Mesendoderm (in vitro differentiated cells): ENCODE measurements around the gene LZTFL1.

Experiments
- DNase-seq: peaks from one replicate; pipeline ENCODE4 v3.0.0; 2013
- H2AK5ac ChIP-seq: 2 replicates; pipeline ENCODE4 v1.6.1; 2013; ENCODE audit warnings: low read length, inconsistent platforms
- H2BK120ac ChIP-seq: 2 replicates; pipeline ENCODE4 v1.6.1; 2013; ENCODE audit warnings: low read depth, mild to moderate bottlenecking, low read length, moderate library complexity, mixed read lengths
- H2BK15ac ChIP-seq: replicated peaks from 2 replicates; pipeline ENCODE4 v1.6.1; 2013; ENCODE audit warnings: low read depth, mild to moderate bottlenecking, moderate library complexity
- H2BK5ac ChIP-seq: 2 replicates; pipeline ENCODE4 v1.6.1; 2013; ENCODE audit warnings: low read length, inconsistent platforms
- H3K18ac ChIP-seq: 2 replicates; pipeline ENCODE4 v1.6.1; 2013; ENCODE audit warnings: mild to moderate bottlenecking, low read length, mixed read lengths
- H3K23ac ChIP-seq: one replicate; pipeline ENCODE4 v1.6.1; 2013; ENCODE audit warnings: low read length
- H3K27ac ChIP-seq: 2 replicates; pipeline ENCODE4 v1.5.1; 2013; ENCODE audit warnings: low read depth, mild to moderate bottlenecking, inconsistent platforms, low read length, moderate library complexity
- H3K27me3 ChIP-seq: 2 replicates; pipeline ENCODE4 v1.6.1; 2013; ENCODE audit warnings: low read length, control low read depth, mild to moderate bottlenecking, inconsistent platforms; ENCODE audit not compliant: insufficient read depth, poor library complexity
- H3K36me3 ChIP-seq: 2 replicates; pipeline ENCODE4 v1.6.1; 2013; ENCODE audit warnings: low read length, inconsistent platforms; ENCODE audit not compliant: control insufficient read depth, insufficient read depth
- H3K4ac ChIP-seq: one replicate; pipeline ENCODE4 v1.6.1; 2013; ENCODE audit warnings: low read depth, mild to moderate bottlenecking, low read length, moderate library complexity
- H3K4me1 ChIP-seq: 2 replicates; pipeline ENCODE4 v1.6.1; 2013; ENCODE audit warnings: low read depth, low read length, inconsistent platforms; ENCODE audit not compliant: control insufficient read depth
- H3K4me2 ChIP-seq: 2 replicates; pipeline ENCODE4 v1.6.1; 2013; ENCODE audit warnings: low read length
- H3K4me3 ChIP-seq: 2 replicates; pipeline ENCODE4 v1.5.1; 2013; ENCODE audit warnings: mild to moderate bottlenecking, low read length
- H3K56ac ChIP-seq: one replicate; pipeline ENCODE4 v1.6.1; 2013; ENCODE audit warnings: low read length
- H3K79me1 ChIP-seq: 2 replicates; pipeline ENCODE4 v1.6.1; 2013; ENCODE audit warnings: low read length, inconsistent platforms
- H3K79me2 ChIP-seq: 2 replicates; pipeline ENCODE4 v1.6.1; 2013; ENCODE audit warnings: mild to moderate bottlenecking, low read length; ENCODE audit not compliant: control insufficient read depth, insufficient read depth
- H3K9ac ChIP-seq: 2 replicates; pipeline ENCODE4 v1.6.1; 2013; ENCODE audit warnings: low read length, inconsistent platforms
- H4K5ac ChIP-seq: one replicate; pipeline ENCODE4 v1.6.1; 2013; ENCODE audit warnings: low read length
- H4K8ac ChIP-seq: one replicate; pipeline ENCODE4 v1.6.1; 2013; ENCODE audit warnings: low read depth, mild to moderate bottlenecking, control low read depth, low read length, moderate library complexity
- WGBS: extraction: QIAGEN DNeasy Blood & Tissue Kit; methylation state at CpG from one replicate; pipeline ENCODE4 v1.1.7; 2013; ENCODE audit warnings: low lambda C conversion rate, missing lambda C conversion rate; ENCODE audit not compliant: insufficient coverage; ENCODE audit errors: extremely low coverage; 5-methylcytosine and 5-hydroxymethylcytosine counted together

LZTFL1 gene

DNA sequence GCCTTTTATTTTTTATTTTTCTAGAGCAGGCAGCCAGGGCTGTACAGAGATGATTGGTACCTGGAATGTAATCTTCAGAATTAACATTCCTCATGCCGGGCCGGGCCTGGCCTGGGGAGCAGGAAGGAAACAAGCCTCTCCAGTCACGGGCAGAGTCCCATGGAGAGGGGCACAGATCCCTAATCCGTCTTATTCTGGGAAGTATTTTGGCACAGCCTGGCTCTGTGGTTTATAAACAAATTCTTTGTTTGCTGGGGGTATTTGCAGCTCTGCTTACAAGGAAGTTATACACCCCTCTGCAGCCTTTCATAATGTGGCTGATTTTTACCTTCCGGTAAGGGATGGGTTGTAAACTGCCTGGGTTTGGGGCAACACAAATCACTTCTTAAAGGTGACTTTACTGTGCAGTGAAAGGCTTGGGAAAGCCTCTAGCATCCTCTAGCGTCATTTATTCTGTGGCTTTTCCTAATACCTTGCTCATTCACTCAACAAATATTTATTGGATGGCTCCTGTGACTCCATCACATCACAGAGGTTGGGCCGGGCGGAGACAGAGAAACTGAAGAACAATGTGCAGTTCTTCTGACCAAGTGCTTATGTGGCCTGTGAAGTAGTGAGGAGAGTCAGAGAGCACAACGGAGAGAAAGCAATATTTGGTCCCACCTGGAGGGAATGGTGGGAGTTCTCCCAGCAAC, 48.3 kb downstream of the LZTFL1 start:
- no peak overlapping the region for H3K9ac ChIP-seq
- H2AK5ac ChIP-seq = no peak overlapping the region
- no peak overlapping the region for H3K4me2 ChIP-seq
- no CpG with 5 or more reads among the region's 9 CpGs for WGBS
- no peak overlapping the region for H2BK15ac ChIP-seq
- peaks cover 18% of the 10 kb centered on the region for H3K27me3 ChIP-seq
- no peak overlapping the region for H2BK5ac ChIP-seq
- no peak overlapping the region for H3K27ac ChIP-seq
- no peak overlapping the region for H3K56ac ChIP-seq
- H3K4ac ChIP-seq = no peak overlapping the region
- no peak for DNase-seq
- no peak overlapping the region for H3K4me3 ChIP-seq
- no peak overlapping the region for H3K23ac ChIP-seq
- H3K18ac ChIP-seq = no peak overlapping the region
- H2BK120ac ChIP-seq = no peak overlapping the region
- H3K79me1 ChIP-seq = no peaks in the 10 kb centered on the region
- no peak overlapping the region for H4K5ac ChIP-seq
- no peaks in the 10 kb centered on the region for H3K36me3 ChIP-seq
- no peaks in the 10 kb centered on the region for H3K79me2 ChIP-seq
- no peaks in the 10 kb centered on the region for H3K4me1 ChIP-seq
- no peak overlapping the region for H4K8ac ChIP-seq

DNA sequence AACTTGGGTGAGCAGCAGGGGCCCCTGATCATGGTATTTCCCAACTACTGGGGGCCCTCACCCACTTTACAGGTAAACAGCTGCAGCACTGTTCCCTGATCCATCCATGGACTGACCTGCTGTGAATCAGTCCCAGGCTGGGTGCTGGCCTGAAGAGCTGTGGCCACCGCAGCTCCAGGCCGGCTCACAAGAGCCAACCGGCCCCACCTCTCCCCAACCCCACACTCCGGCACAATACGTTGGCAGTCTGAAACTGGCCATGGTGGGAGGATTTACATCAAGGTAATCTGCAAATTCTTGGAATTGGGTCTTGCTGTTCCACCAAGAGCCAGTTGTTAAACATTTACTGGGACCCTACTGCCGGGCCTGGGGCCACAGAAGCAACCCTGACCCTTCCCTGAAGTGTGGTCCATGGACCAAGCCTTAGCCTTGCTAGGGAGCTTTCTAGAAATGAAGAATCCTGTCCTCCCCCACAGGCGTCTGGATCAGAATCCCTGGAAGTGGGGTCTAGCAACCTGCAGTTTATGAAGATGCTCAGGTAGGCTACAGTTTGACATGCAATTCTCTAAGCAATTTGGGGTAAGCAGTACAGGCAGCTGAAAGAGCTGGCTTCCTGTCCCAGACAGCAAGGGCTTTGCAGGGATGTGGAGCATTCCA, 49.3 kb downstream of the LZTFL1 start:
- Histone ChIP-seq H3K4ac (no peak overlapping the region), H3K9ac (no peak overlapping the region), H2BK15ac (no peak overlapping the region), H4K5ac (no peak overlapping the region), H3K36me3 (no peaks in the 10 kb centered on the region), H3K79me2 (no peaks in the 10 kb centered on the region), H3K56ac (no peak overlapping the region), H3K18ac (no peak overlapping the region), H3K4me3 (no peak overlapping the region), H2AK5ac (no peak overlapping the region), H3K4me1 (no peaks in the 10 kb centered on the region), H3K4me2 (no peak overlapping the region), H4K8ac (no peak overlapping the region), H3K79me1 (no peaks in the 10 kb centered on the region), H2BK5ac (no peak overlapping the region), H2BK120ac (no peak overlapping the region), H3K27ac (no peak overlapping the region), H3K27me3 (peaks cover 18% of the 10 kb centered on the region), H3K23ac (no peak overlapping the region)
- DNase-seq = no peak
- no CpG with 5 or more reads among the region's 7 CpGs for WGBS

DNA sequence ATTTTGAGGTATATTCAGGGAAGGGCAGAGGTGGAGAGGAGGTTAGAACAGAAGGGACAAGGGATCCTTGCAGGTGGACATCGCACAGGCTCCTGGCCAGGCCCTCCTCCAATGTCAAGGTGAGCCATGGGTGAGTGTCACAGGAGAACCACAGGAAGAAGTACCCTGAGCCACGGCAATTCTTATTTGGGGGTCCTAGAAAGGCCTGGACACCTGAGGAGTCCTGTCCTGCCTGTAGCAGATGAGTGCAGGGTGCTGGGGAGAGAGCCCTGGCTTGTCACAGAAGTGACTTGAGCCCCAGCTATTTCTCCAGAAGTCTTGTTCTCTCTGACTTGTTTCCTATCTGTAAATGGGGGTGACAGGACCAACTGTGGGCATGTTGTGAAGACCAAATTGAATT, 49.9 kb downstream of the LZTFL1 start:
- H4K5ac ChIP-seq = no peak overlapping the region
- no CpG with 5 or more reads among the region's 2 CpGs for WGBS
- no peaks in the 10 kb centered on the region for H3K79me1 ChIP-seq
- no peak overlapping the region for H3K9ac ChIP-seq
- no peak for DNase-seq
- H3K36me3 ChIP-seq = no peaks in the 10 kb centered on the region
- no peak overlapping the region for H4K8ac ChIP-seq
- H3K79me2 ChIP-seq = no peaks in the 10 kb centered on the region
- no peak overlapping the region for H3K18ac ChIP-seq
- no peaks in the 10 kb centered on the region for H3K4me1 ChIP-seq
- H3K56ac ChIP-seq = no peak overlapping the region
- no peak overlapping the region for H3K23ac ChIP-seq
- no peak overlapping the region for H2BK15ac ChIP-seq
- H2BK5ac ChIP-seq = no peak overlapping the region
- peaks cover 15% of the 10 kb centered on the region for H3K27me3 ChIP-seq
- H3K4ac ChIP-seq = no peak overlapping the region
- no peak overlapping the region for H2AK5ac ChIP-seq
- no peak overlapping the region for H3K4me3 ChIP-seq
- no peak overlapping the region for H3K27ac ChIP-seq
- no peak overlapping the region for H3K4me2 ChIP-seq
- H2BK120ac ChIP-seq = no peak overlapping the region

DNA sequence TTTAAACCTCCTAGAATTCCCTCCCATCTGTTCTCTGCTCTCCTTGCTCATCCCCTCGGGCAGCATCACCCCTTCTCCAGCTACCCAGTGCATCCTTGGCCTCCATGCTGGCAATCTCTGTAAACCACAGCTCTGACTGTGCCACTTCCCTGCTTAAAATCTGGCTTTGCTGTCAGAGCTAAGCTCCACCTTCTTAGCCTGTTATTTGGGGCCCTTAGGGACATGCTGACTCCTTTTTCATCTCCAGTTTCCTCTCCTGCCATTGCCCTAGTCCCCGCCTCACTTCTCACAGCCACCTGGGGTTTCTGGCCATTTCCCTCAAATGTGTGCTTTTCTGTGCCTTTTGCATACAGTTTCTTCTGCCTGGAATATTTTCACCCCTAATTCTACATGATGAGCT, 51.3 kb downstream of the LZTFL1 start:
- Histone ChIP-seq H2AK5ac (no peak overlapping the region), H3K4me1 (no peaks in the 10 kb centered on the region), H3K27ac (no peak overlapping the region), H2BK5ac (no peak overlapping the region), H3K4me2 (no peak overlapping the region), H4K5ac (no peak overlapping the region), H2BK15ac (no peak overlapping the region), H3K79me1 (no peaks in the 10 kb centered on the region), H3K27me3 (peaks cover 7% of the 10 kb centered on the region), H3K18ac (no peak overlapping the region), H3K79me2 (no peaks in the 10 kb centered on the region), H3K23ac (no peak overlapping the region), H4K8ac (no peak overlapping the region), H3K4me3 (no peak overlapping the region), H3K9ac (no peak overlapping the region), H2BK120ac (no peak overlapping the region), H3K4ac (no peak overlapping the region), H3K56ac (no peak overlapping the region), H3K36me3 (no peaks in the 10 kb centered on the region)
- no CpG with 5 or more reads among the region's 2 CpGs for WGBS
- DNase-seq = no peak

DNA sequence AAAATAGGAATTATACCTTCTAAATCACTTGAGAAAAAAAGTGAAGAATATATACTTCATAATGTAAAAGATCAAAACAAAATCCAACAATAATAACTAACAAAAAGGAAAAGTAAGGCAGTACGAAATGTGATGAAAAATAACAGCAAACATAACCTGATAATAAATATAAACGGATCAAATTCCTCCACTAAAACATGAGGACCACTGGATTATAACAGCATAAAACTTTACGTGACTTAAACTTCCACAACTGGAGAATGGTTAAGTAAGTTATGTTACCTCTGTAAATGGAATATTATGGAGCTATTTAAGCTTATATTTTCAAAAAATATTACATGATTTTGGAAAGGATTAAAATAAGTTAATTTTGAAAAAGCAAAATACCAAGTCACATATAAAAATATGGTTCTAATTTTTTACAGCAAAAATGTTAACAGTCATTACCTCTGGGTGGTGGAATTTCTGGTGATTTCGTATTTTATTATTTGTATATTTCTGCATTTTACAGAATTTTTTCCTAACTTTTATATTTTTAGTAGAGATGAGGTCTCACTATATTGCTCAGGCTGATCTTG, 52.6 kb downstream of the LZTFL1 start:
- H2AK5ac ChIP-seq = no peak overlapping the region
- H3K4me3 ChIP-seq = no peak overlapping the region
- no peak overlapping the region for H2BK15ac ChIP-seq
- no CpG with 5 or more reads among the region's 4 CpGs for WGBS
- no peak for DNase-seq
- no peak overlapping the region for H3K23ac ChIP-seq
- no peak overlapping the region for H3K56ac ChIP-seq
- no peak overlapping the region for H4K8ac ChIP-seq
- H4K5ac ChIP-seq = no peak overlapping the region
- no peaks in the 10 kb centered on the region for H3K27me3 ChIP-seq
- H3K79me2 ChIP-seq = no peaks in the 10 kb centered on the region
- H2BK120ac ChIP-seq = no peak overlapping the region
- H3K36me3 ChIP-seq = no peaks in the 10 kb centered on the region
- H3K79me1 ChIP-seq = no peaks in the 10 kb centered on the region
- no peak overlapping the region for H3K9ac ChIP-seq
- H2BK5ac ChIP-seq = no peak overlapping the region
- H3K18ac ChIP-seq = no peak overlapping the region
- H3K4me2 ChIP-seq = no peak overlapping the region
- H3K4ac ChIP-seq = no peak overlapping the region
- no peak overlapping the region for H3K27ac ChIP-seq
- no peaks in the 10 kb centered on the region for H3K4me1 ChIP-seq
